ENCODE data around the gene POLDIP2.
A peak's percentile ranks its signal among the peaks of the same experiment; 100 is the strongest.

POLDIP2 gene, protein sequence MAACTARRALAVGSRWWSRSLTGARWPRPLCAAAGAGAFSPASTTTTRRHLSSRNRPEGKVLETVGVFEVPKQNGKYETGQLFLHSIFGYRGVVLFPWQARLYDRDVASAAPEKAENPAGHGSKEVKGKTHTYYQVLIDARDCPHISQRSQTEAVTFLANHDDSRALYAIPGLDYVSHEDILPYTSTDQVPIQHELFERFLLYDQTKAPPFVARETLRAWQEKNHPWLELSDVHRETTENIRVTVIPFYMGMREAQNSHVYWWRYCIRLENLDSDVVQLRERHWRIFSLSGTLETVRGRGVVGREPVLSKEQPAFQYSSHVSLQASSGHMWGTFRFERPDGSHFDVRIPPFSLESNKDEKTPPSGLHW

DNA sequence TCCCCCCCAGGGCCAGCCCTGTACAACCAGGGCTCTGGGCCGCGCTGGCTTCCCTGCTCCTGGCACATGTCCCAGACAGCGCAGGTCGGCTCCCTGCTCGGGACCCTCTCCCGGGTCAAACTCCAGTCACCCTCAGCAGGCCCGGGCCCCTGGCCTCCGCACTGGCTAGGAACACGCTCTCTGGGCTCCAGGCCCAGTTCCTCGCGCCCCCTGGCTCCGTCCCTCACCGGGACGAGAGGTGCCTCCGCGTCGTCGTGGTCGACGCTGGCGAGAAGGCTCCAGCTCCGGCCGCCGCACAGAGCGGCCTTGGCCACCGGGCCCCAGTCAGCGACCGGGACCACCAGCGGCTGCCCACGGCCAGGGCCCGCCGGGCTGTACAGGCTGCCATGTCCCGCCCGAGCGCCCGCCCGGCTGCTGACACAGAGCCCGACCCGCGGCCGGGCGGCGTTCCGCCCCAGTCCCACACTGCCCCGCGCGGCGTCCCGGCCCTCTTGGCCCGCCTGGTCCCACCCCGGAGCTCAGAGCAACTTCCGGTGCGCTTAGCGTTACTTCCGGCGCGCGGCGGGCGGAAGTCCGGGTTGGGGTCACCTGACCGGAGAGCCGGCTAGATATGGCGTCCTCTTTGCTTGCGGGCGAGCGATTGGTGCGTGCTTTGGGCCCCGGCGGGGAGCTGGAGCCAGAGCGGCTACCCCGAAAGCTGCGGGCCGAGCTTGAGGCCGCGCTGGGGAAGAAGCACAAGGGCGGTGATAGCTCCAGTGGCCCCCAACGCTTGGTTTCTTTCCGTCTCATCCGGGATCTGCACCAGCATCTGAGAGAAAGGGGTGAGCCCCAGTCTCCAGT, at the start of gene POLDIP2:
TSS of gene POLDIP2 (minus strand) at position 467 of the 840 bp plus-strand sequence. CDS start at position 388, 79 bp downstream.
- DNase-seq, result peak; percentile 68 to 98 (median 93)

DNA sequence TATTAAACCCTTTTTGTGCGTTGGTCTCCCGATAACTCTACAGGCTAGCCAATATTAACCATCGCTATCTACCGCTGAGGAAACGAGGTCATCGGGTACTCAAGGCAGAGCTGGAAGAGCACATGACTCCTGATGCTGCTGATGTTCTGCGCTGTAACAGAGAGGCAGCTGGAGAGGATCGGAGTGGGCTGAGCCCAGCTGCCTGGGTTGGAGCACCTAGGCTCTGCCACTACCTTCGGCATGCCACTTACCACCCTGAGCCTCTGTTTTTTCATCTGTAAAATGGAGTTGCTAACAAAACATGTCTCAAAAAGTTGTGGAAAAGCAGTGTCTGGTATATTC, 49.1 kb upstream of the POLDIP2 start:
- DNase-seq, result peak in 3 of 51 donors; percentile 15 to 73 (median 29)

DNA sequence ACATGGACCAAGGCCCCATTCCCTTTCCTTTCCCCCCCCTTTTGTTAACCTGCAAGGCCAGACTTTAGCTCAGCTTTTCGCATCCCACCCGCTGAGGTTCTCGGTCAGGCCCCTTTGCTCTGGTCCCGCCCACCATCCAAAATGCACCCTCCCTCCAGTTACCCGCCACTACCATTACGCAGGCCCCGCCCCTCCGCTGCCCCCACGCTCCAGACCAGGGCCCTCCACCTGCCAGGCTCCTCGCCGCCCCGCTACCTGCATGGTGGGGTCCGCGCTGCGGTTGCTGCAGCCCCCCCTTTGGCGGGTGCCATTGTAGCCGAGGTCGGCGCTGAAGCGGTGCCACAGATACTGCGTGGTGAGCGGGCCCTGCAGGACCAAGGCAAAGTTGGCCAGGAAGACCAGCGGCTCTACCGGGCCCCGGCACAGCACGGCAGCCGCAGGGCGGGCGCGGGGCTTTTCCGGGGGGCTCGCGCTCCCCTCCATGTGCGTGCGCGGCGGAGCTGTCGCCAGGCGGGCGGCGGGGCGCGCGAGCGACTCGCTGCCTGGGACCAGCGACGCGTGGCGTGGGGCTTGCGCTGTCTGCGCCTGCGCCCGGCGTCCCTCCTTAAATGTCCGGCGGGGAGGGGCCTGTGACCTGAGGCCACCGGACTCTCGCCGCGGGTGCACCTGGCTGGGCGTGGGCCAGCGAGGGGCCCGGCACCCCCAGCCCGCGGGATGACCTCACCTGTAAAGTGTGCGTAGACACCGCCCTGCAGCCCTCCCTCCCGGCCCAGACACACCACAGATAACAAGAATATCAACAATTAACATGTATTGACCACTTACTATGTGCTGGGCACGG, 48.5 kb upstream of the POLDIP2 start, which contains the start of gene SLC46A1:
TSS of gene SLC46A1 (minus strand) at position 581 of the 841 bp plus-strand sequence. CDS start at position 483, 98 bp downstream.
- peak in 41 of 51 donors; percentile 19 to 80 (median 50) for DNase-seq

DNA sequence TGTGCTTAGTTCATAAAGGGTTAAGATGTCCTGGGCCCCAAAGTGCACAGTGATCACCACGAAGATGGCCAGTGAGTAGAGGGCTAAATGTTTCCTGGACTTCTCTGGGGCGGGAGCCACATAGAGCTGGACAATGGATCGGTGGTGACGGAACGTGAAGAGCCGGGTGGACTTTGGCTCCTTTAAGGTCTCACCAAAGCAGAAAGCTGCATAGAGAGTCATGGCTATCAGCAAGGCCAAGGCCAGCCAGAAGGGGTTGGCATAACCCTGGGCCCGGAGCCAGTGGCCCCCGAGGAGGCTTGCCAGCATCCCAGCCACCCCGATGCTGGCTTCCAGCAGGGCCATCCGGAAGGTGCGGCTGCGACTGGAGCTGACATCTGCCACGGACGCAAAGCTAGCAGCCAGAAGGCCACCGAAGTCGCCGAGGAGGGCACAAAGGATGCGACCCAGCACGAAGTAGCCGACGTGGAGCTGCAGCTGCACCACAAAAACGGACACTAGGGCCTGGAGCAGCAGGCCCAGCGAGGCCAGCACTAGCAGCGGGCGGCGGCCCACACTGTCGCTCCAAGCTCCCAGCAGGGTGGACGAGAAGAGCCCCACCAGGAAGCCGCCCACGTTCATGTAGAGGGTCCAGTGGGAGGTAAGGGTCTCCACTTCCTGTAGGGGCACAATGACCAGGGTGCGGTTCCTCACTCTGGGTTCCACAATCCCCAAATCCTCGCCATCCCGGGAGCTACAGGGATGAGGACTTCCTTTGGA, 47.7 kb upstream of the POLDIP2 start:
- peak in 10 of 51 donors; percentile 8 to 41 (median 28) for DNase-seq

DNA sequence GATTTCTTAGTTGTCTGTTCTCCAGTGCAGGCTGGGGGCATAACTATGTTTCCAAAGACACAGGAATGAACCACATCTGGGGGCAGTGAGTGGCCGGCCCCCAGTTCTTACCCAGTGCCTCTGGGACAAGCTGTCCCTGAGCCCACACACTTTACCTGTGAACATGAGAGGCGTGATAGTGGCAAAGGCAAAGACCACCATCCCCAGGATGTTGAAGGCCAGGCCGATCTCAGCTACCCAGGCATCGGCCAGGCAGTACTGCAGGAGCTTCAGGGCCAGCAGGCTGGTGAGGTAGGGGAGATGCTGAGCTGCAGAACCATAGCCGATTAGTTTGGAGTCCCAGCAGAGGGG, 47.1 kb upstream of the POLDIP2 start:
- no peak for DNase-seq

DNA sequence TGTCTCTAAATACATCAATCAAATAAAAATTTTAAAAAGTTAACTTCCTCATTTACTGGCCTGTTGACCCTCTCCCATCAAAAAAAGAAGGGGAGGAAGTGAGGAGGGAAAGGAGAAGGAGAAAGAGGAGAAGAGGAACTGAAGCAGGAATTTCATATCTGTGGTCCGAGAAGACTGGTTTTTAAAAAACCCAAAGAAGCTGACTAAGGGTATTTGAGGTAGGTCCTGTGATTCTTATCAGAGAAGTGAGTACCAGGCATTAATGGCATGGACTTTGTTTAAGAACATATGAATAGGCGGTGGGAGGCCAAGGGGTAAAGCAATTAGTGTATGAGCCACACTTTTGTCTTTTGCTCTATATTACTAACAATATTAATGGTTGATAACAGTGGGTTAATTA, 46.7 kb upstream of the POLDIP2 start:
- DNase-seq, result no peak

DNA sequence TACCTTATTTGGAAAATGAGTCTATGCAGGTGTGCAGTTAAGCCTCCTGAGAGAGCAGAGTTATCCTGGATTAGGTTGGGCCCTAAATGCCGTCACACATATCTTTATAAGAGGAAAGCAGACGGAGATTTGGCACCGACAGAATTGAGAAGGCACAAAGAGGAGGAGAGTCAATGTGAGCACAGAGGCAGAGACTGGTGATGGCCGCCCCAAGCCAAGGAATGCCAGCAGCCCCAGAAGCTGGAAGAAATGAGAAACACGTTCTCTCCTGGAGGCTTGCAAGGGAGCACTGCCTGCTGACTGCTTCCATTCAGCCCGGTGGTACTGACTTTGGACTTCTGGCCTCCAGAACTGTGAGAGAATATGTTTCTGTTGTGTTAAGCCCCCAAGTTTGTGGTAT, 45.5 kb upstream of the POLDIP2 start:
- DNase-seq, result no peak

DNA sequence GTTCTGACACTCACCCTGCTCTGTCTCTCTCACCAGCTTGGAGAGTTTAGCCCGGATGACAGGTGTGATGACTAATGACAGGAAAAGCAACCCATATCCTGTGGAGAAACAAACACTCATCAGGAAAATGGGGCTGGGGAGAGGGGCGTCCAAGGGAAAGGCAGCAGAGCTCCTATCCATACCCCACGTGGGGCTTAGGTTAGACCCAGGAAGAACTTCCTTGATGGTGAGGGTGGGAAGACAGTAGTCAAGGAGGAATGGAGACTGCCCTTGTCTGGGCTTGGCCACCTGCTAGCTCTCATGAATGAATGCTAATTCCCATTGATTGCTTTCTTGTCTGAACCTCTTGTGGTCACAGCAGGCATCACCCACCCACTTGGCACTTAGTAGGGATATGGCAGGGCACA, 44.9 kb upstream of the POLDIP2 start:
- DNase-seq, result no peak

DNA sequence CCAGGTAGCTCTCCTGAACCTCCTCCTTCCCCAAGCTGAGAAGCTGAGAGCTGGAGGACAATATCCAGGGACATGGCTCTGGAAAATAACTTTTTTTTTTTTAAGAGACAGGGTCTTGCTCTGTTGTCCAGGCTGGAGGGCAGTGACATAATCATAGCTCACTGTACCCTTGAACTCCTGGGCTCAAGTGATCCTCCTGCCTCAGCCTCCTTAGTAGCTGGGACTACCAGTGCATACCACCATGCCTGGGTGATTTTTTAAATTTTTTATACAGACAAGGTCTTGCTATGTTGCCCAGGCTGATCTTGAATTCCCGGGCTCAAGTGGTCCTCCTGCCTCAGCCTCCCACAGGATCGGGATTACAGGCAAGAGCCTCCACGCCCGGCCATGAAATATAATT, 42.5 kb upstream of the POLDIP2 start:
- no peak for DNase-seq

DNA sequence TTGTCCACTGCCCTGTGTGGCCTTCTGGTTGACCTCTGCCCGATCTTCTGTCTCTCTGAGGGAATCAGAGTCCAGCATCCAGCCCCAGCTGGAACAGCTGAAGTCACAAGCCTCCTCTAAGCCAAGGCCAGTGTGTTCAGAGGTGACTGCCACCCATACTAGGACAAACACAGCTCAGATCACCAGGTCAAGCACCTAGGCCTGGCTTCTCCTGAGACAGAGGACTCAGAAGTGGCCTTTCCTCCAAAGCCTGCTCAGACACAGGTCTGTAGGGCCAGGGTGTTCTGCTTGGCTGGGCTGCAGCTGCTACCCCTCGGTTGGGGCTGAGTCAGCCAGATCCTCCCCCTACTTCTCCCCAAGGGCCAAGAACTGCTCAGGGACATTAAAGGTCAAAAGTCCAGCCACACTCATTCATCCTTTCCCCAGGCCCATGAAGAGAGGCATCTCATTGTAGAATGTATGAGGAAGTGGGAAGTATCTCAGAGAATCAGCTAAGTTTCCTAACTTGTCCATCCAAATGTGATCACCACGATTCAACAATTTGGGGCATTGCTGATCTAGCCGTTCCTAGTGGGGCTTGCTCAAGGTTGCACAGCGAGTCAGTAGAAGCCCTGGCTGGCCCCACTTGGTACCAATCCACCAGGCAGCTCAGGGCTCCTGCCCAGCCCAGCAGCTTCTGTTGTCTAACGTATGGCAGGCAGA, 41.1 kb upstream of the POLDIP2 start:
- no peak for DNase-seq

DNA sequence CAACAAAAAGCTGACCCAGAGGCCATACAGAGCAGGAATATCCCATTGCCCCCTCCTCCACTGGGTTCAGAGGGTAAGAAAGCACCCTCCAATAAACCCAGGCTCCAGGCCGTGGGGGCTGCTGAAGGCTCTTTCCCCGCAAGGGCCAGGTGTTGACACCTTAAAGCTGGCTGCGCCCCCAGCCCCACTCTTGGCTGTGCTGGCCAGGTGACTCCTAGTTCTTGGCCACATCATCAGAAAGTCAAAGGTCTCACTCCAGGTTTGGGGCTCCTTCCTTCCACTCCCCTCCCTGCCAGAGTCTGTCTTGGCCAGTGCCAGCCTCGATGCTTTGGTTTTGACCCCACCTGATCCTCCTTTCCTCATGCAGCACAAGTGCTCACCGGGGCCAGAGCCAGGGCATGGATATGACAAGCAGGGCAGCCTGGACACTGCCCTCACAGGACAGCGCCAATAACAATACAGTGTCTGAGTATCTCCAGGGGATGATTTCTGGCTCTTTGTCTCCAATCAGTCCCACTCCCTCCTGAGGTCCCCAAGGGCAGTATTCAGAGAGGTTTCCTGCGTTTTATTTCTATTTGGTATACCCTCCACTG, 40.5 kb upstream of the POLDIP2 start:
- DNase-seq, result no peak

DNA sequence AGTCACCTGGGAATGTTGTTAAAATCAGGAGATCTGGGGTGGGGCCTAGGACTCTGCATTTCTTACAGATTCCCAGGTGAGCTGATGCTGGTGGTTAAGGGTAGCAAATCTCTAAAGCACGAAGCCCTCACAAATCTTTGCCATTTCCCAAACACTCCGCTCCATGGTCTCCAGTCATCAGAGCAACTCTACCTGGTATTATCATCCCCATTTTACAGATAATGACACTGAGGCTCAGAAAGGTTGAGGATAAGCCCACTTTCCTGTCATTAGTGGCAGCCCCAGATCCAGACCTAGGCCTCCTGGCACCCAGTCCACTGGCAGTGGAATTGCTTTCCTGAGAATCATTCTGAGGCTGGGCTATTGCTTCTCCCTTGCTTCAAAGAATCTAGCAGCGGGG, 39.9 kb upstream of the POLDIP2 start:
- DNase-seq, result no peak

DNA sequence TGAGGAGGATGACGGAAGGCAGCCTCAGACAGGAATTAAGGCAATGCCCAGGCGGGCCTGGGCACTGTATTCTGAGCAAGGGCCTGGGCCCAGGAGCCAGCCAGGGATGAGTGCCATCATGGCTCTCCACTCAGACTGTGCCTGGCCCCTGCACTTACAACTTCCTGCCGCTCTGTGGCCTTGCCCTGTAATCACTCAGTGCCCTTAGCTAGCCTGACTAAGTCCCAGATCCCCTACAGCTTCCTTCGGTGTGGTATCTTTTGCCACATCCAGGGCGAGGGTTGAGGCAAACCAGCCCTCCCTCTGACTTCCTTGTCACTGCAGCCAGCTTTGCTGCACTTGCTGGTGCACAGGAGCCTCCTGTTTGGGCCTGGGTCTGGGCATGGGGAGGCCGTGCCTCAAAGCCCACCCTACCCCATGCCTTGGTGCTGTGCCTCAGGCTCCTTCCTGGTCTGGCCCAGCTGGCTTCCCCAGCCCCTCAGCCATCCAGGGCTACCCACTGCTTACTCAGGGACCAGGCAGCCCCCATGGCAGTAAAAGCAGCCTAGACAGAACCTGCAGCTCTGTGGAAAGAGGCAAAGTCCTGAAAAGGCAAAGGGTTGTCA, 39.4 kb upstream of the POLDIP2 start:
- DNase-seq, result no peak

DNA sequence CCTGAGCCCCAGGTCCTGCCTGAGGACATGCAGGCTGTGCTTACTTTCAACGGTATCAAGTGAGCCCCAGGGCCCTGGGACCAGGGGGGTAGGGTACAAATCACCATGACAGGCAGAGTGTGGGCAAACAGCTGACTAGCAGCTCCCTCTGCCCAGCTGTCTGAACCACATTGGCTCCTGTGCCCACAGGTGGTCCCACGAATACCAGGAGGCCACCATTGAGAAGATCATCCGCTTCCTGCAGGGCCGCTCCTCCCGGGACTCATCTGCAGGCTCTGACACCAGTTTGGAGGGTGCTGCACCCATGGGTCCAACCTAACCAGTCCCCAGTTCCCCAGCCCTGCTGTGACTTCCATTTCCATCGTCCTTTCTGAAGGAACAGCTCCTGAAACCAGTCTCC, 38.6 kb upstream of the POLDIP2 start:
- DNase-seq, result no peak

DNA sequence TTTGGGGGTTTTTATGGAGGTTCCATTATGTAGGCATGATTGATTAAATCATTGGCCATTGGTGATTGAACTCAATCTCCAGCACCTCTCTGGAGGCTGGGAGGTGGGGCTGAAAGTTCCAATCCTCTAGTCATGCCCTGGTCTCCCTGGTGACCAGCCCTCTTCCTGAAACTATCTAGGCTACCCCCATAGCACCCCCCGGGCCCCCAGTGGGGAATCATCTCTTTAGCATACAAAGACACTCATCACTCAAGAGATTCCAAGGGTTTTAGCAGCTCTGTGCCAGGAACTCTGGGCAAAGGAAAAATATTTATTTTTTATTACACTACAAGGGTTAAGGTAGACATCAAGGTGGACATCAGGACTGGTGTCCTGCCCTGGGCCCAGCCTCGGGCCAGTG, 38.1 kb upstream of the POLDIP2 start:
- DNase-seq, result no peak

DNA sequence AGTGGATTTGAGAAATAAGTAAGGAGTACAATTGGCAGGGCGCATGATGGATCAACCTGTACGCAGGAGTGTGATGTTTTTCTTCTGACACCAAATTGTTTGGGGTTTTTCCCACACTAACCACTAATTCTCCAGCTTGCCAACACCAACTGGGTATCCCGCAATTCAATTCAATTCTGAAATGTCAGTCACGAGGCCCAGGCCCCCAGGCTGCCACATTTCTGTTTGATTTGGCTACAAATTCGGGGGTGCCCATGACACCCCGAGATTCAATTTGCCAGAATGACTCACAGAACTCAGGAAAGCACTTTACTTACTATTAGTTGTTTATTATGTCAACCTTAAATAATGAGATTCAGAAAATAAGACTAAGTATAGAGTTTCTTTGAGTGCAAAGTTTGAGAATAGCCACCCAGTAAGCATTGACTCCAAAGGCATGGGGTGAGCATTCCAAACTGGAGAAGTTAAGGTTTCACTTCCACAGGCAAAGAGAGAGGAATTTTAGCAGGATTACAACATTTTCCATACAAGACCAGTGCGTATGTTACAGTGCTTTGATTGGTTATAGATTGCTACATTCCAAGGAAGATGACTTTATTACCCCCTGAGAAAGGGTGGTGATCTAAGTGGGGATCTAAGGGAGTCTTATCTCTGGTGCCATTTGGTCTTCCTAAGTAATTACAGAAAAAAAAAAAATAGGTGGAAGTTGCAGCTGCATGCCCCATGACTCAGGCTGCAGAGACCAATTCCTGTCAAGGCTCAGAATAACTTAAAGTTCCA, 37.2 kb upstream of the POLDIP2 start:
- DNase-seq, result no peak

DNA sequence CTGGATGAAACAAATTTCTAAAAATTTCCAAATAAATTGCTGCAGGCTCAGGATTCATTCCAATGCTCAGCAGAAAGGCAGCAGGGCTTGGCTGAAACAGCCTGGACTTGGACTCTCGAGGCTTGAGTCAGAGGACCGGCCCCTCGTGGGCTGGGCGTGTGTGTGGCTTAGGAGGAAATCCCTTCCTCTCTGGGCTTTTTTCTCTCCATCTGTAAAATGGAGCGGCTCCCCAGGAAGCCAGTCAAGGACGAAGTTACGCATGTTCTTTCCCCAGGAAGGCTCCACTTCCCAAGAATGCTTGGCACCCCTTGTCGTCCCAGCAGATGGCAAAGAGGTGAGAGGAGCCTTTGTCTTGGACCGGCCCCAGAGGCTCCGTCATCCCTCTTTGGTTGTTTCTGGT, 35.2 kb upstream of the POLDIP2 start:
- no peak for DNase-seq

DNA sequence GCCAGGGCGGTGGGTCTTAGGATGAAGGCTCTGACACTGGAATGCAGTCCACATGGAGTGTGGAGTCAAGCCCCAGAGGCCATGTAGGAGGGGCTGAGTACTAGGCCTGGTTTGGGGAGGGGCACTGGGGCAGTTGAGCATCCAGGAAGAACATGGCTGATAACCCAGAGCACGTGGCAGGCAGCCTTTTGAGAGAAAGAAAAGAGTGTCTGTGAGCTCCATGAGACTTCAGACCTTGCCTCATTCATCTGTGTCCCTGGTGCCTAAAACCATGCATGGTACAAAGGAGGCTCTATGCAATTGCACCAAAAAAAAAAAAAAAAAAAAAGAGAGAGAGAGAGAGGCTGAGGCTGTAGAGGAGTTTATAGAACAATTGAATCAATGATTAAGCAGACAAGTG, 34.1 kb upstream of the POLDIP2 start:
- DNase-seq, result no peak

DNA sequence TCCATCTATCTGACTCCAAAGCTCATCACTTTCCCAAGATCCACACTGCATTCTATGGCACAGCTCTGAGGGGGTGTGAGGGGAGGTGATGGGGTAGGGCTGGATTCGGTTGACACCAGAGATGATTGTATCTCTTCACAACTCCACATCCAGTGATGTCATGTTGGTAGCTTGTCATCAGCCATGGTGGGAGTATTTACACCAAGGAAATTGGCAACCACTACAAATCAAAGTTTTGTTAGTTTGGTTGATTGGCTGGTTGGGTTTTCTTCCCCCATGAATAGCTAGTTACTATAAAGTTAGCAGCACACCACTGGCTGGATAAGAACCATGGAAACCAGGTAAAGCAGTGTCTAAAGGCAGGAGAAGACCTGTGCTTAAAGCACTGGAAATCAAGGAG, 33.7 kb upstream of the POLDIP2 start:
- DNase-seq, result no peak
